Neural cell (in vitro differentiated cells): ENCODE results near the gene CTPS2. TPM values are rescaled to one million over a fixed set of nuclear protein-coding genes. Genes with fewer than 3 reads are reported as not detected.
"Not testable (repeated sequence)": the region's sequence is repeated elsewhere in the genome, so short reads cannot be mapped to it uniquely, and the experiment has no call there.

Source experiments
- H2AFZ ChIP-seq: fragments of 200-600, 300-800 bp; sonication (generic), shearing (Covaris generic); 2 replicates; pipeline ENCODE4 v1.6.0; 2014; ENCODE audit warnings: low read depth, mild to moderate bottlenecking, antibody characterized with exemption, low read length, moderate library complexity
- H3F3A ChIP-seq: fragments of 200-600 bp; shearing (Covaris generic); 2 replicates; pipeline ENCODE4 v1.6.1; 2016; ENCODE audit warnings: mild to moderate bottlenecking, moderate library complexity, mixed read lengths, antibody characterized with exemption, low read length; ENCODE audit not compliant: insufficient read depth, poor library complexity, severe bottlenecking
- H3K27ac ChIP-seq: fragments of 200-600, 300-800 bp; sonication (generic), shearing (Covaris generic); 2 replicates; pipeline ENCODE4 v1.5.1; 2014; ENCODE audit warnings: mild to moderate bottlenecking, low read length, moderate library complexity
- H3K27me3 ChIP-seq: fragments of 300-800, 200-600 bp; sonication (generic), shearing (Covaris generic); 2 replicates; pipeline ENCODE4 v1.6.0; 2014; ENCODE audit warnings: mild to moderate bottlenecking, low read depth, low read length, moderate library complexity; ENCODE audit not compliant: insufficient read depth
- H3K36me3 ChIP-seq: fragments of 300-800, 200-600 bp; sonication (generic), shearing (Covaris generic); 2 replicates; pipeline ENCODE4 v1.5.1; 2014; ENCODE audit warnings: mild to moderate bottlenecking, antibody characterized with exemption, low read length, moderate library complexity; ENCODE audit not compliant: insufficient read depth
- H3K4me2 ChIP-seq: fragments of 300-800, 200-600 bp; sonication (generic), shearing (Covaris generic); 2 replicates; pipeline ENCODE4 v1.6.0; 2014; ENCODE audit warnings: mild to moderate bottlenecking, low read length
- H3K4me3 ChIP-seq: fragments of 300-800, 200-600 bp; sonication (generic), shearing (Covaris generic); 2 replicates; pipeline ENCODE4 v1.5.1; 2014; ENCODE audit warnings: mild to moderate bottlenecking, low read length, moderate library complexity
- H3K79me2 ChIP-seq: fragments of 200-600 bp; shearing (Covaris generic); replicated peaks from 2 replicates; pipeline ENCODE4 v1.6.0; 2014; ENCODE audit warnings: mild to moderate bottlenecking, low read length, moderate library complexity; ENCODE audit not compliant: insufficient read depth
- H3K9ac ChIP-seq: fragments of 300-800, 200-600 bp; sonication (generic), shearing (Covaris generic); 2 replicates; pipeline ENCODE4 v1.6.1; 2016; ENCODE audit warnings: mild to moderate bottlenecking, low read length, mixed read lengths
- H3K9me2 ChIP-seq: fragments of 200-600 bp; shearing (Covaris generic); 2 replicates; pipeline ENCODE4 v1.6.1; 2016; ENCODE audit warnings: mild to moderate bottlenecking, low read length, mixed read lengths; ENCODE audit not compliant: insufficient read depth
- H3K9me3 ChIP-seq: fragments of 200-600, 300-800 bp; sonication (generic), shearing (Covaris generic); 2 replicates; pipeline ENCODE4 v1.6.1; 2016; ENCODE audit warnings: mild to moderate bottlenecking, mixed run types, low read length, moderate library complexity, mixed read lengths
- H4K20me1 ChIP-seq: fragments of 200-600 bp; shearing (Covaris generic); 2 replicates; pipeline ENCODE4 v1.6.1; 2016; ENCODE audit warnings: mild to moderate bottlenecking, mixed run types; ENCODE audit not compliant: insufficient read depth
- EP300 ChIP-seq: fragments of 450-650 bp; conservative IDR thresholded peaks from 2 replicates; pipeline ENCODE4 v1.6.1; 2014; ENCODE audit warnings: antibody characterized with exemption, mild to moderate bottlenecking, moderate library complexity; ENCODE audit not compliant: poor library complexity, severe bottlenecking
- EZH2 ChIP-seq: fragments of 200-600, 300-800 bp; shearing (Covaris generic), sonication (generic); IDR thresholded peaks from 2 replicates; pipeline ENCODE4 v1.6.1; 2014; ENCODE audit warnings: antibody characterized with exemption, low read length, borderline replicate concordance, mild to moderate bottlenecking; ENCODE audit not compliant: insufficient read depth, poor library complexity, severe bottlenecking
- MXI1 ChIP-seq: fragments of 450-650 bp; conservative IDR thresholded peaks from 2 replicates; pipeline ENCODE4 v1.6.1; 2014; ENCODE audit warnings: antibody characterized with exemption, mild to moderate bottlenecking; ENCODE audit not compliant: poor library complexity, severe bottlenecking
- POLR2AphosphoS5 ChIP-seq: IDR thresholded peaks from 2 replicates; pipeline ENCODE4 v1.6.1; 2012
- RAD21 ChIP-seq: fragments of 450-650 bp; conservative IDR thresholded peaks from 2 replicates; pipeline ENCODE4 v1.6.1; 2014; ENCODE audit warnings: antibody characterized with exemption, mild to moderate bottlenecking, moderate library complexity
- SMC3 ChIP-seq: fragments of 450-650 bp; conservative IDR thresholded peaks from 2 replicates; pipeline ENCODE4 v1.6.1; 2014; ENCODE audit warnings: antibody characterized with exemption, mild to moderate bottlenecking, moderate library complexity; ENCODE audit not compliant: poor library complexity
- TAF1 ChIP-seq: IDR thresholded peaks from 2 replicates; pipeline ENCODE4 v1.6.1; 2012; ENCODE audit warnings: low read depth
- polyA plus RNA-seq: library from polyadenylated mRNA; depleted of rRNA; stranded (reverse); fragments of >200 nt; gene quantifications from 2 replicates; pipeline ENCODE4 v1.2.3, GENCODE V29; 2014
- TF ChIP-seq, protein P1 (sequence below): fragments of 450-650 bp; IDR thresholded peaks from 2 replicates; pipeline ENCODE4 v1.5.1; 2014; ENCODE audit warnings: antibody characterized with exemption, mild to moderate bottlenecking, moderate library complexity; ENCODE audit not compliant: poor library complexity, severe bottlenecking
- TF ChIP-seq, protein P2 (sequence below): IDR thresholded peaks from 2 replicates; pipeline ENCODE4 v1.6.1; 2012; ENCODE audit warnings: borderline replicate concordance

CTPS2 gene
- polyA plus RNA-seq, 1 donor from 2014 or later: 17.1 TPM

DNA sequence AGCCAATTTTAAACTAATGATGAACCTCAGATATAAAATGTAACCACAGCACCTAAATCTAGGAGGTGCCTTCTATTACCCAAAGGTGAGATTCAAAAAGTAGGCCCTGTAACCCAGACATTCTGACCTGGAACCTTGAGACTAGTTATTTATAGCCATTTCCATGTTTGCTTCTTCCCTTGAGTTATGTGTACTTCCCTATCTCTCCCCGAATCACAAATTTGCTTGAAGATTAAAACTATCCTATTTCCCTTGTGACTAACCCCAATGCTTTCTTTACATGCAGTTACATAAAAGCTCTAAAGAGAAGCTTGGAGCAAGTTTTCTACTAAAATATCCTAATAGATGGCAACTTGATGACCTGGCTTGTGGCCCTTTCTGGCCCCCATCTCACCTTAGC lies 95.1 kb downstream of the CTPS2 start:
- Histone ChIP-seq H3K9me3 (no peaks in the 10 kb centered on the region), H3K9me2 (no peaks in the 10 kb centered on the region), H3K36me3 (no peaks in the 10 kb centered on the region), H3F3A (no peaks in the 10 kb centered on the region), H3K4me2 (no peak overlapping the region), H4K20me1 (no peaks in the 10 kb centered on the region), H3K27ac (no peak overlapping the region), H3K27me3 (no peaks in the 10 kb centered on the region), H3K79me2 (no peaks in the 10 kb centered on the region), H3K4me3 (no peak overlapping the region), H2AFZ (no peak overlapping the region), H3K9ac (no peak overlapping the region)
- TF ChIP-seq EZH2: no peak

DNA sequence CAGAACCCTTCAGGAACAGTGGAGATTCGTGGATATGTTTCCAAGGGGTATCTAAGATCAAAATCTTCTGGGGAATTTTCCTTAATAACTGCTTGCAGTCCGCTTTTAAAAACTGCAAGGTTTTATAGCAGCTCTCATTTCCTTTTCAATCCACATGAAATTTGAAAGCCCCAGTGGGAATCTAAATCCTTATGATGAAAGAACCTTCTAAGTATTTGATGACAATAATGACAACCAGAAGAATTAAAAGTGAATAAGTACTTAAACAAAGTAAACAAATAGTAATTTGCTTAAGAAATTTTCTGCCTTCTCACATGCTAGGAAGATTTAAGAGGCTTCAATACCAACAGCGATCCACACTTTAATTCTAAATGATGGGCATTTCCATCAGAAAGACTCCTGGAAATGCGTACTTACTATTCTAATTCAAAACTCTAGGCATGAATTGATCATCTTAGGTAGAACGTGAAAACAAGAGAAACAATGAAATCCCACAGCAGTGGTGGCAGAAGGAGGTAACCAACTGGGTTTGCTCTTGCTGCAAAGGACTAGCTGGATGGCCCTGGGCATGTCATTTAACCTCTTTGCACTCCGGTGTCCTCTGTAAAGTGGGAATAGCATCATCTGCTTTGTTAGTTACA lies 100.1 kb downstream of the CTPS2 start:
- no peak overlapping the region for H3K4me3 ChIP-seq
- no peaks in the 10 kb centered on the region for H3F3A ChIP-seq
- H2AFZ ChIP-seq: no peak overlapping the region
- no peaks in the 10 kb centered on the region for H3K9me3 ChIP-seq
- H3K36me3 ChIP-seq: no peaks in the 10 kb centered on the region
- no peak overlapping the region for H3K27ac ChIP-seq
- H3K4me2 ChIP-seq: no peak overlapping the region
- TF ChIP-seq POLR2AphosphoS5: no peak
- TF ChIP-seq EZH2: no peak
- no peak for TF ChIP-seq SMC3
- TF ChIP-seq, protein P1, sequence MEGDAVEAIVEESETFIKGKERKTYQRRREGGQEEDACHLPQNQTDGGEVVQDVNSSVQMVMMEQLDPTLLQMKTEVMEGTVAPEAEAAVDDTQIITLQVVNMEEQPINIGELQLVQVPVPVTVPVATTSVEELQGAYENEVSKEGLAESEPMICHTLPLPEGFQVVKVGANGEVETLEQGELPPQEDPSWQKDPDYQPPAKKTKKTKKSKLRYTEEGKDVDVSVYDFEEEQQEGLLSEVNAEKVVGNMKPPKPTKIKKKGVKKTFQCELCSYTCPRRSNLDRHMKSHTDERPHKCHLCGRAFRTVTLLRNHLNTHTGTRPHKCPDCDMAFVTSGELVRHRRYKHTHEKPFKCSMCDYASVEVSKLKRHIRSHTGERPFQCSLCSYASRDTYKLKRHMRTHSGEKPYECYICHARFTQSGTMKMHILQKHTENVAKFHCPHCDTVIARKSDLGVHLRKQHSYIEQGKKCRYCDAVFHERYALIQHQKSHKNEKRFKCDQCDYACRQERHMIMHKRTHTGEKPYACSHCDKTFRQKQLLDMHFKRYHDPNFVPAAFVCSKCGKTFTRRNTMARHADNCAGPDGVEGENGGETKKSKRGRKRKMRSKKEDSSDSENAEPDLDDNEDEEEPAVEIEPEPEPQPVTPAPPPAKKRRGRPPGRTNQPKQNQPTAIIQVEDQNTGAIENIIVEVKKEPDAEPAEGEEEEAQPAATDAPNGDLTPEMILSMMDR: no peak
- TF ChIP-seq, protein P2, sequence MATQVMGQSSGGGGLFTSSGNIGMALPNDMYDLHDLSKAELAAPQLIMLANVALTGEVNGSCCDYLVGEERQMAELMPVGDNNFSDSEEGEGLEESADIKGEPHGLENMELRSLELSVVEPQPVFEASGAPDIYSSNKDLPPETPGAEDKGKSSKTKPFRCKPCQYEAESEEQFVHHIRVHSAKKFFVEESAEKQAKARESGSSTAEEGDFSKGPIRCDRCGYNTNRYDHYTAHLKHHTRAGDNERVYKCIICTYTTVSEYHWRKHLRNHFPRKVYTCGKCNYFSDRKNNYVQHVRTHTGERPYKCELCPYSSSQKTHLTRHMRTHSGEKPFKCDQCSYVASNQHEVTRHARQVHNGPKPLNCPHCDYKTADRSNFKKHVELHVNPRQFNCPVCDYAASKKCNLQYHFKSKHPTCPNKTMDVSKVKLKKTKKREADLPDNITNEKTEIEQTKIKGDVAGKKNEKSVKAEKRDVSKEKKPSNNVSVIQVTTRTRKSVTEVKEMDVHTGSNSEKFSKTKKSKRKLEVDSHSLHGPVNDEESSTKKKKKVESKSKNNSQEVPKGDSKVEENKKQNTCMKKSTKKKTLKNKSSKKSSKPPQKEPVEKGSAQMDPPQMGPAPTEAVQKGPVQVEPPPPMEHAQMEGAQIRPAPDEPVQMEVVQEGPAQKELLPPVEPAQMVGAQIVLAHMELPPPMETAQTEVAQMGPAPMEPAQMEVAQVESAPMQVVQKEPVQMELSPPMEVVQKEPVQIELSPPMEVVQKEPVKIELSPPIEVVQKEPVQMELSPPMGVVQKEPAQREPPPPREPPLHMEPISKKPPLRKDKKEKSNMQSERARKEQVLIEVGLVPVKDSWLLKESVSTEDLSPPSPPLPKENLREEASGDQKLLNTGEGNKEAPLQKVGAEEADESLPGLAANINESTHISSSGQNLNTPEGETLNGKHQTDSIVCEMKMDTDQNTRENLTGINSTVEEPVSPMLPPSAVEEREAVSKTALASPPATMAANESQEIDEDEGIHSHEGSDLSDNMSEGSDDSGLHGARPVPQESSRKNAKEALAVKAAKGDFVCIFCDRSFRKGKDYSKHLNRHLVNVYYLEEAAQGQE: no peak
- no peak for TF ChIP-seq RAD21
- TF ChIP-seq EP300: no peak
- no peak for TF ChIP-seq MXI1
- no peak for TF ChIP-seq TAF1
- H3K9me2 ChIP-seq: no peaks in the 10 kb centered on the region
- no peaks in the 10 kb centered on the region for H4K20me1 ChIP-seq
- no peaks in the 10 kb centered on the region for H3K27me3 ChIP-seq
- H3K79me2 ChIP-seq: no peaks in the 10 kb centered on the region
- no peak overlapping the region for H3K9ac ChIP-seq

DNA sequence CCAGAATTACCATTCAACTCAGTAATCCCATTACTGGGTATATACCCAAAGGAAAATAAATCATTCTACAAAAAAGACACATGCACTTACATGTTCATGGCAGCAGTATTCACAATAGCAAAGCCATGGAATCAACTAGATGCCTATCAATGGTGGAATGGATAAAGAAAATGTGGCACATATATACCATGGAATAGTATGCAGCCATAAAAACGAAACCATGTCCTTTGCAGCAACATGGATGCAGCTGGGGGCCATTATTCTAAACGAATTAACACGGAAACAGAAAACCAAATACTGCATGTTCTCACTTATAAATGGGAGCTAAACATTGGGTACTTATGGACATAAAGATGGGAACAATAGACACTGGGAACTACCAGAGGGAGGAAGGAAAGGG lies 101.8 kb downstream of the CTPS2 start:
- H3K4me3 ChIP-seq, H3K27me3 ChIP-seq, H3K4me2 ChIP-seq: not testable (repeated sequence)

More for the DNA sequence above, 101.8 kb downstream of the CTPS2 start:
- not testable (repeated sequence) for H3K27ac ChIP-seq, H3K36me3 ChIP-seq, H2AFZ ChIP-seq, H4K20me1 ChIP-seq, H3K79me2 ChIP-seq, H3K9me2 ChIP-seq, H3K9me3 ChIP-seq, H3F3A ChIP-seq, H3K9ac ChIP-seq
